ENCODE measurements around the gene ASTN1.

Gene ASTN1

GRCh38 chr1:176858433-176858916 lies 306.0 kb downstream of the ASTN1 start:
- DNase-seq = no peak
- H3K36me3 Mint-ChIP-seq (ENCODE audit: low read depth) = no peaks in the 10 kb centered on the region
- peaks cover 3% of the 10 kb centered on the region for H3K27me3 Mint-ChIP-seq (ENCODE audit: low read depth, poor library complexity)
- H3K4me3 Mint-ChIP-seq = no peak overlapping the region
- peaks cover 23% of the 10 kb centered on the region for H3K4me1 Mint-ChIP-seq
- TF ChIP-seq CTCF (IDR thresholded peaks at IDR 0.05) = no peak
- no peaks in the 10 kb centered on the region for H3K9me3 Mint-ChIP-seq
- H3K27ac Mint-ChIP-seq = no peak overlapping the region

- TF ChIP-seq CTCF (IDR thresholded peaks at IDR 0.05) = no peak
- Mint-ChIP-seq H3K9me3 (no peaks in the 10 kb centered on the region), H3K27me3 (ENCODE audit: low read depth, poor library complexity) (peaks cover 5% of the 10 kb centered on the region), H3K4me3 (no peak overlapping the region), H3K36me3 (ENCODE audit: low read depth) (no peaks in the 10 kb centered on the region), H3K27ac (no peak overlapping the region), H3K4me1 (peaks cover 23% of the 10 kb centered on the region)
- DNase-seq = no peak
Observed at GRCh38 chr1:176857632-176858031, 306.9 kb downstream of the ASTN1 start.

- Mint-ChIP-seq H3K27ac (no peak overlapping the region), H3K27me3 (ENCODE audit: low read depth, poor library complexity) (peaks cover 6% of the 10 kb centered on the region)
Observed at GRCh38 chr1:176854758-176855745, 309.5 kb downstream of the ASTN1 start.

GRCh38 chr1:176854121-176854520 lies 310.4 kb downstream of the ASTN1 start:
- no peaks in the 10 kb centered on the region for H3K9me3 Mint-ChIP-seq
- H3K27me3 Mint-ChIP-seq (ENCODE audit: low read depth, poor library complexity) = peaks cover 6% of the 10 kb centered on the region
- no peaks in the 10 kb centered on the region for H3K36me3 Mint-ChIP-seq (ENCODE audit: low read depth)
- no peak overlapping the region for H3K4me3 Mint-ChIP-seq
- TF ChIP-seq CTCF (IDR thresholded peaks at IDR 0.05) = no peak
- no peak for DNase-seq
- H3K4me1 Mint-ChIP-seq = peaks cover 22% of the 10 kb centered on the region
- no peak overlapping the region for H3K27ac Mint-ChIP-seq

More at GRCh38 chr1:176854758-176855745, 309.5 kb downstream of the ASTN1 start:
- no peaks in the 10 kb centered on the region for H3K36me3 Mint-ChIP-seq (ENCODE audit: low read depth)
- no peak for DNase-seq
- no peak overlapping the region for H3K4me3 Mint-ChIP-seq
- no peaks in the 10 kb centered on the region for H3K9me3 Mint-ChIP-seq
- TF ChIP-seq CTCF (IDR thresholded peaks at IDR 0.05) = no peak
- peaks cover 23% of the 10 kb centered on the region for H3K4me1 Mint-ChIP-seq

GRCh38 chr1:176853503-176853902 lies 311.0 kb downstream of the ASTN1 start:
- no peak for TF ChIP-seq CTCF (IDR thresholded peaks at IDR 0.05)
- H3K36me3 Mint-ChIP-seq (ENCODE audit: low read depth) = no peaks in the 10 kb centered on the region
- DNase-seq = no peak
- no peaks in the 10 kb centered on the region for H3K9me3 Mint-ChIP-seq
- peaks cover 16% of the 10 kb centered on the region for H3K4me1 Mint-ChIP-seq
- no peak overlapping the region for H3K4me3 Mint-ChIP-seq
- H3K27me3 Mint-ChIP-seq (ENCODE audit: low read depth, poor library complexity) = peaks cover 8% of the 10 kb centered on the region
- no peak overlapping the region for H3K27ac Mint-ChIP-seq

All from nephron progenitor cell (in vitro differentiated cells).